GM19035 (cell line): ENCODE results near the gene IFI30.

Experiments used
- ATAC-seq: cut with Tn5 transposase; IDR thresholded peaks from one replicate; pipeline ENCODE4 v1.9.1; 2021; ENCODE audit not compliant: unreplicated experiment

Gene IFI30

DNA sequence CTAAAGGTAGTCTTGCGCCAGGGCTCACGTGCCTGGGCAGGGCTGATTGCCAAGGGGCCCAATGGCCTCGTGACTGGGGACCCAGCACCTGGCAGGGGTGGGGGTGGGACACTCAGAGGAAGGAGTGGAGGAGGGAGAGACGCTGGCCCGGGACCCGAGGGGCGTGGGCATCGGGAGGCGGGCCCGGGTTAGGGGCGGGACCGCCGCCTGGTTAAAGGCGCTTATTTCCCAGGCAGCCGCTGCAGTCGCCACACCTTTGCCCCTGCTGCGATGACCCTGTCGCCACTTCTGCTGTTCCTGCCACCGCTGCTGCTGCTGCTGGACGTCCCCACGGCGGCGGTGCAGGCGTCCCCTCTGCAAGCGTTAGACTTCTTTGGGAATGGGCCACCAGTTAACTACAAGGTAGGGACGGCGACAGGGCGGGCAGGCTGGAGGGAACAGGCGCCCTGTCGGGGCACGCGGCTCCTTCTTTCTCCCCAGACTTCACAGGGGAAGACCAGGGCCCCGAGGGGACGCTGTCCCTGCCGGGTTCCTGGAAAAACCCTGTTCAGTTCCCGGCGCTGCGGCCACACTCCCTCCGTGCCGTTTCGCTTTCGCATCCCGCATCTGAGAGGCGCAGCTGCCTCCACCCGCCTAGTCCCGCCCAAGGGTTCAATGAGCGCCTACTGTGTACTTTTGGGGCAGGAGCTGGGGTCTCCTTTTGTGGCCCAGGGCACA lies at the start of gene IFI30:
IFI30 (plus strand) TSS at position 242 of the 717 bp plus-strand sequence; CDS start at position 271, 29 bp downstream.
- peak; percentile 46 for ATAC-seq

DNA sequence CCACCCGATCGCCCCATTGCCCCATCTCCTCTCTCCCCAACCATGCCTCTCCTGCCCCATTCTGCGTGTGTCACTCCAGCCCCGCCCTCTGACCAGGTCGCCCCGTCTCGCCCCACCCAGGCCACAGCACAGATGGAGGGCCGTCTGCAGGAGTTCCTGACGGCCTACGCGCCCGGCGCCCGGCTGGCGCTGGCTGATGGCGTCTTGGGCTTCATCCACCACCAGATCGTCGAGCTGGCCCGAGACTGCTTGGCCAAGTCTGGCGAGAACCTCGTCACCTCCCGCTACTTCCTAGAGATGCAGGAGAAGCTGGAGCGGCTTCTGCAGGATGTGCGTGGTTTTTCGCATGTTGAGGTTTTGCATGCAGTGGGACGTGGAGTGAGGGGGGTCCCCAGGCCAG lies 49.8 kb upstream of the IFI30 start:
- no peak for ATAC-seq

DNA sequence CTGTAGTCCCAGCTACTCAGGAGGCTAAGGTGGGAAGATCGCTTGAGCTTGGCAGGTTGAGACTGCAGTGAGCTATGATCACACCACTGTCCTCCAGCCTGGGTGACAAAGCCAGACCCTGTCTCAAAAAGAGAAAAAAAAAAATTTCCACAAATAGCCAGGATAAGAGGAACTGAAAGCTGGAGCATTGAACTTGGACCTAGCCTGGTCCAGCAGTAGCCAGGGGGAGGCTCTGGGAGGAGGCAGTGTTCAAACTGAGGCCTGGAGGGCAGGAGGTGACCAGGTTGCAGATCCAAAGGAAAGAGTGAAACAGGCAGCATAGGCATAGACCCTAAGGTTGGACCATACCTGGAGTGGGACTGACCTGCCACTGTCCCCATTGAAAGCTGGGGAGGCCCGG lies 47.5 kb upstream of the IFI30 start:
- no peak for ATAC-seq

- no peak for ATAC-seq
Observed at GRCh38 chr19:18128044-18128443, 45.6 kb upstream of the IFI30 start.

GRCh38 chr19:18128805-18129204 lies 44.8 kb upstream of the IFI30 start:
- ATAC-seq, result no peak

GRCh38 chr19:18130523-18131242 lies 42.9 kb upstream of the IFI30 start:
- ATAC-seq, result no peak

GRCh38 chr19:18131841-18132596 lies 41.6 kb upstream of the IFI30 start:
- ATAC-seq, result no peak

- ATAC-seq, result no peak
Observed at GRCh38 chr19:18135712-18136584, 37.7 kb upstream of the IFI30 start.

DNA sequence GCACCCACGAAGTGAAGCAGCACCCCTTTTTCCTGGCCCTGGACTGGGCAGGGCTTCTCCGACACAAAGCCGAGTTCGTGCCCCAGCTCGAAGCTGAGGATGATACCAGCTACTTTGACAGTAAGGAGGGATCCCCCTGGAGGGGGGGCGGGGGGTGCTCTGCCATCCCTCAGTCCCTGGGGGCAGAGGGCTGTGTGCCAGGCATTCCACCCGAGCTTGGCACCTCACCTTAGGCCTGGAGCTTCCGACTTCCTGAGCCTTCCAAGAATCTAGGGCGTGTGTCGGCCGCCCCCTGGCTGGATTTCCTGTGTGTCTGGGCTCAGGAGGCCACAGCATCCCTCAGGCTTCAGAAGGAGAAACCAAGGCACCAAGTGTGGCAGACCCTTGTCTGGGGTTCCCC lies 36.4 kb upstream of the IFI30 start:
- no peak for ATAC-seq

DNA sequence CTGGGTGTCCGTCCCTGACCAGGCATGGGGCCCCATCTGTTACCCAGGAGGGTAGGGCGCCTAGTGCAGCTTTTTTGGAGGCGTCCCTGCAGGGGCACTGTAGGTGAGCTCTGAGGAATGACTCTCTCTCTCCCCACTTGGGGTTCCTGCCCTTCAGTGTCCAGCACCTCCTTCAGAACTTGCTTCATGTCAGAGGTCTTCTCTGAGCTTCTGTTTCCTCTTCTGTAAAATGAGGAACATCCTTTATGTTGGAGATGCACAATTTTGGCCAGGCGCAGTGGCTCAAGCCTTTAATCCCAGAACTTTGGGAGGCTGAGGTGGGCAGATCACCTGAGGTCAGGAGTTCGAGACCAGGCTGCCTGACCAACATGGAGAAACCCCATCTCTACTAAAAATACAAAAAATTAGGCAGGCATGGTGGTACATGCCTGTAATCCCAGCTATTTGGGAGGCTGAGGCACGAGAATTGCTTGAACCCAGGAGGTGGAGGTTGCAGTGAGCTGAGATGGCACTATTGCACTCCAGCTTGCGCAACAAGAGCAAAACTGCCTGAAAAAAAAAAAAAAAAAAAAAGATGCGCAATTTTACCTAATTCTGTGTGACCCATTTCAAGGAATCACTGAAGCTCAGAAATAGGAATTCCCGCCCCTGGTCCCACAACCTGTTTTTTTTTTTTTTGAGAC lies 35.8 kb upstream of the IFI30 start:
- ATAC-seq, result no peak

GRCh38 chr19:18140473-18140872 lies 33.1 kb upstream of the IFI30 start:
- no peak for ATAC-seq

DNA sequence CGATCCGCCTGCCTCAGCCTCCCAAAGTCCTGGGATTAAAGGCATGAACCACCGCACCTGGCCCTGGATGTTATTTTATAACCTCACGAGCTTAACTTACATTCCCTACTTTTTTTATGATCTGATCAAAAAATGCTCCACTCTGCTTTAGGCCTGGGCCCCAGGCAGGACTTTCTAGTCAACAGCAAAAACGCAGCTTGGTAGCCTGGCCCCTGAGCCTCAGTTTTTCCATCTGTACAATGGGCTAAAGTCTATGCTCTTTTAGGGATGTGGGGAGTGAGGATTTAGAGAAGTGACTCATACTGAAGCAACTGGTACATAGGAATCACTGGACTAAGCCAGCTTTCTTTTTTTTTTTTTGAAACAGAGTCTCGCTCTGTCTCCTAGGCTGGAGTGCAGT lies 32.6 kb upstream of the IFI30 start:
- ATAC-seq, result no peak

- ATAC-seq, result no peak
Observed at GRCh38 chr19:18143902-18144301, 29.7 kb upstream of the IFI30 start.

DNA sequence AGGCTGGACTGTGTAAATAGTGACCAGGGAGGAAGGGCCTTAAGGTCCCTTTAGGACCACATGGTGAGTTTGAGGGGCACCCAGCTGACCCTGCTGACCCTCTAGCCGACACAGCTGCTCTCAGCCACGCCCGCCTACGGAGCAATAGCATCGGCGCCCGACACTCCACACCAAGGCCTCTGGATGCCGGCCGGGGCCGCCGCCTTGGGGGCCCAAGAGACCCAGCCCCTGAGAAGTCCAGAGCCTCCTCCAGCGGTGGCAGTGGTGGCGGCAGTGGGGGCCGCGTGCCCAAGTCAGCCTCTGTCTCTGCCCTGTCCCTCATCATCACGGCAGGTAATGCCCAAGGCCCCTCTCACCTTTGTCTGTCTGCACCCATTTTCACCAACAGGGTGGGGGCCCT lies 29.3 kb upstream of the IFI30 start:
- ATAC-seq, result no peak

DNA sequence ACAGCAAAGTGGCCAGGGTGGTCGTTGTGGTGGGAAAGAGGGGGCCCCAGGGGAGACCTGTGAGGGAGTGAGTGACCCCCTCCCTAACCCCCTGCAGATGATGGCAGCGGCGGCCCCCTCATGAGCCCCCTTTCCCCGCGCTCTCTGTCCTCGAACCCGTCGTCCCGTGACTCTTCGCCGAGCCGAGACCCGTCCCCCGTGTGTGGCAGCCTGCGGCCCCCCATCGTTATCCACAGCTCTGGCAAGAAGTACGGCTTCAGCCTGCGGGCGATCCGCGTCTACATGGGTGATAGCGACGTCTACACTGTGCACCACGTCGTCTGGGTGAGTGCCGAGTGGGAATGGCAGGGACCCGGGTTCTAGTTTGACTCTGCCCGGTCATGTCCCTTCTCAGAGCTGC lies 28.7 kb upstream of the IFI30 start:
- ATAC-seq, result no peak

DNA sequence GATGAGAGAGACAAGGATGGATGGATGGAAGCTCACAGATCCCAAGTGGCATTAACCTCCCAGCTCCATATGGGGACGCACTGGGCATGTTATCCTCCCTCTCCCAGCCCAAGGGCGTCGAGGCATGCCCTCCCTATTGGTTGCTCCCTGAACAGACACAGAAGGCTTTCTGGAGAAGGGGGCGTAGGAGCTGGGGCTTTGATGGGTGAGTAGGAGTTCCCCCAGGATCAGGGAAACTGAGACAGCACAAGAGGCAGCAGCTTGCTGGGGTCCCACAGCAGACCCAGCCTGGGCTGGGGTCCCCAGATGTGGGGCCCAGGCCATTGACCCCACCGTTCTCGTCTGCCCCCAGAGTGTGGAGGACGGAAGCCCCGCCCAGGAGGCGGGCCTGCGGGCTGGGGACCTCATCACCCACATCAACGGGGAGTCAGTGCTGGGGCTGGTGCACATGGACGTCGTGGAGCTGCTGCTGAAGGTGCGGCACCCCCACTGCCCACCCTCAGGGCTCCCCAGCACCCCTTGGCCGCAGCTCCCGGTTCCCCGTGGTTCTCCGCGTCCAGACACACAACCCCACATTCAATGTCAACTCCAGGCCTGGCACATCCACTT lies 28.1 kb upstream of the IFI30 start:
- no peak for ATAC-seq

- no peak for ATAC-seq
Observed at GRCh38 chr19:18147396-18147795, 26.2 kb upstream of the IFI30 start.

DNA sequence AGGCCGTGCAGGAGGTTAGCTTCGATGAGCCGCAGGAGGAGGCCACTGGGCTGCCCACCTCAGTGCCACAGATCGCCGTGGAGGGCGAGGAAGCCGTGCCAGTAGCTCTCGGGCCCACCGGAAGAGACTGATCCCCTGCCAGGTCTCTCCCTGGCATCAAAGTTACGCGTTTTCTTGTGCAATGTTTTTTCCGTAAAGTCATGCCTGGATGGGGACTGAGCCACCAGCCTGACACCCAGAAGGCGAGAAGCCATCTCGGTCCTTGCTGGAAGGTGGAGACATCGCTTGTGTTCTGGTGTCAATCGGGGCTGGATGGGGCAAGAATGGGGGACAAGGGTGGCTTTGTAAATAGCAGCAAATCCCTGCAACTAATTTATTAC lies 24.0 kb upstream of the IFI30 start:
- ATAC-seq, result no peak

DNA sequence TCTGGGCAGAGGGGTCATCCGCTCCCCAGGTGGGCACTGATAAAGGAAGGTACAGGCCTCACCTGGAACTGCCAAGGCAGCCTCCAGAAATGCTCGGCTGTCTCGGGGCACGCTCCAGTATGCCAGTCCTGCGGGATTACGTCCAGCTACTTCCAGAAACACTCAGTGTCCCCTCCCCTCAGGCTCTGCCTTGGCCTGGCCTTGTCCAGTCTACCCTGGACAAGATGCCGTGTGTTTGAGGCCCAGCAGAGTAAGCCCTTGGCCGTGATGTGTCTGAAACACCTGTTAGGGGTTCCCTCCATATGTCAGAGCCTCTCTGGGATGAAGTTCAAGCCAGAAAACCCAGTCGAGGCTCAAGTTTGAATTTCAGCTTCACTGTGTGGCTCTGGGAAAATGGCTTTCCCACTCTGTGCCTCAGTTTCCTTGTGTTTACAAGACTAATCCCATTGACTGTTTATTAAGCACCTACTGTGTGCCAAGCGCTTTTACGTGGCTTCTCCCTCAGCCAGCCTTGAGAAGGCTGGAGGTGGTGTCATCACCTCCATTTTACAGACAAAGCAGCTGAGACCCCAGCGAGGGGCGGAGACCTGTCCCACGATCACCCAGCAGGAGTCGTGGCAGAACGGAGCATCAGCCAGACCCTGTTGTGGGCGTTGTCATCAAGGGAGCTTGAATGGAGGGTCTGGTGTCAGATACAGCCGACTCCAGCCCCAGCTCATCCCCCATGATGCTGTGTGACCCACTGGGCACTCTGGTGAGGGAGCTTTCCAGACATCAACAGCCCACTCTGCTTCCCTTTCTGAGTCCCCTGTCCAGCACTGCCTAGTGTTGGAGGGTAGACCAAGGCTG lies 22.6 kb upstream of the IFI30 start:
- no peak for ATAC-seq
